ENCODE results near the gene STXBP6.

The STXBP6 gene

DNA sequence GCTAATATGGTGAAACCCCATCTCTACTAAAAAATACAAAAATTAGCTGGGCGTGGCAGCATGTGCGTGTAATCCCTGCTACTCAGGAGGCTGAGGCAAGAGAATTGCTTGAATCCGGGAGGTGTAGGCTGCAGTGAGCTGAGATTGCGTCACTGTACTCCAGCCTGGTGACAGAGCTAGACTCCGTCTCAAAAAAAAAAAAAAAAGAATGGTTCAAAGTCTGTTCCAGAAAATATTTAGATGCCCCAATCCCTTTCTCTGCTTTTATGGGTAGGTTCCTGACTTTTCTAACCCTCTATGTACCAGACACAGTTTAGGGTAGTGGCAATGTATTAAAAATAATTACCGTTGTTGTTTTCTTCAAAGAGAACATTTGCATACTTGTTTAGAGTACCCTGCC, 161.4 kb downstream of the STXBP6 start:
- no peaks in the 10 kb centered on the region for H3F3A ChIP-seq (ENCODE audit: control insufficient read depth, insufficient read depth)
- no peak overlapping the region for H3K4me2 ChIP-seq (ENCODE audit: low read length)
- no peaks in the 10 kb centered on the region for H3K36me3 ChIP-seq (ENCODE audit: control insufficient read depth, low read length)
- H3K4me1 ChIP-seq (ENCODE audit: control insufficient read depth, low read length), result no peaks in the 10 kb centered on the region
- no peak overlapping the region for H3K27ac ChIP-seq (ENCODE audit: low read depth, low read length)
- no peaks in the 10 kb centered on the region; the same call in 1 of the 2 replicates for H3K9me2 ChIP-seq (replicated peaks; ENCODE audit: control insufficient read depth, low read length)
- no peaks in the 10 kb centered on the region for H3K27me3 ChIP-seq (ENCODE audit: control insufficient read depth, low read length)
- TF ChIP-seq, protein P1, sequence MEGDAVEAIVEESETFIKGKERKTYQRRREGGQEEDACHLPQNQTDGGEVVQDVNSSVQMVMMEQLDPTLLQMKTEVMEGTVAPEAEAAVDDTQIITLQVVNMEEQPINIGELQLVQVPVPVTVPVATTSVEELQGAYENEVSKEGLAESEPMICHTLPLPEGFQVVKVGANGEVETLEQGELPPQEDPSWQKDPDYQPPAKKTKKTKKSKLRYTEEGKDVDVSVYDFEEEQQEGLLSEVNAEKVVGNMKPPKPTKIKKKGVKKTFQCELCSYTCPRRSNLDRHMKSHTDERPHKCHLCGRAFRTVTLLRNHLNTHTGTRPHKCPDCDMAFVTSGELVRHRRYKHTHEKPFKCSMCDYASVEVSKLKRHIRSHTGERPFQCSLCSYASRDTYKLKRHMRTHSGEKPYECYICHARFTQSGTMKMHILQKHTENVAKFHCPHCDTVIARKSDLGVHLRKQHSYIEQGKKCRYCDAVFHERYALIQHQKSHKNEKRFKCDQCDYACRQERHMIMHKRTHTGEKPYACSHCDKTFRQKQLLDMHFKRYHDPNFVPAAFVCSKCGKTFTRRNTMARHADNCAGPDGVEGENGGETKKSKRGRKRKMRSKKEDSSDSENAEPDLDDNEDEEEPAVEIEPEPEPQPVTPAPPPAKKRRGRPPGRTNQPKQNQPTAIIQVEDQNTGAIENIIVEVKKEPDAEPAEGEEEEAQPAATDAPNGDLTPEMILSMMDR (IDR thresholded peaks at IDR 0.05; ENCODE audit: low read depth, low read length, poor library complexity, severe bottlenecking), result no peak
- no peak for TF ChIP-seq EZH2phosphoT487 (IDR thresholded peaks at IDR 0.05; ENCODE audit: borderline replicate concordance, low read length)
- no peak overlapping the region for H3K4me3 ChIP-seq (ENCODE audit: low read length)
- no peaks in the 10 kb centered on the region; the same call in 1 of the 2 replicates for H3K9me3 ChIP-seq (ENCODE audit: control insufficient read depth, insufficient read depth, low read length)
- H3K79me2 ChIP-seq (ENCODE audit: control insufficient read depth, low read length), result no peaks in the 10 kb centered on the region
- no peaks in the 10 kb centered on the region for H4K20me1 ChIP-seq (ENCODE audit: control insufficient read depth, insufficient read depth, low read depth, low read length)

- Histone ChIP-seq H3K79me2 (ENCODE audit: control insufficient read depth, low read length) (no peaks in the 10 kb centered on the region), H3K4me1 (ENCODE audit: control insufficient read depth, low read length) (no peaks in the 10 kb centered on the region), H4K20me1 (ENCODE audit: control insufficient read depth, insufficient read depth, low read depth, low read length) (no peaks in the 10 kb centered on the region), H3K9me2 (replicated peaks; ENCODE audit: control insufficient read depth, low read length) (no peaks in the 10 kb centered on the region; the same call in 1 of the 2 replicates), H3K9me3 (ENCODE audit: control insufficient read depth, insufficient read depth, low read length) (no peaks in the 10 kb centered on the region; the same call in 1 of the 2 replicates), H3K4me3 (ENCODE audit: low read length) (no peak overlapping the region), H3K4me2 (ENCODE audit: low read length) (no peak overlapping the region), H3K36me3 (ENCODE audit: control insufficient read depth, low read length) (no peaks in the 10 kb centered on the region), H3F3A (ENCODE audit: control insufficient read depth, insufficient read depth) (no peaks in the 10 kb centered on the region), H3K27me3 (ENCODE audit: control insufficient read depth, low read length) (no peaks in the 10 kb centered on the region), H3K27ac (ENCODE audit: low read depth, low read length) (no peak overlapping the region)
- TF ChIP-seq, protein P1 (IDR thresholded peaks at IDR 0.05; ENCODE audit: low read depth, low read length, poor library complexity, severe bottlenecking), result no peak
- TF ChIP-seq EZH2phosphoT487 (IDR thresholded peaks at IDR 0.05; ENCODE audit: borderline replicate concordance, low read length), result no peak
Observed at GRCh38 chr14:24887623-24888304, 162.2 kb downstream of the STXBP6 start.

DNA sequence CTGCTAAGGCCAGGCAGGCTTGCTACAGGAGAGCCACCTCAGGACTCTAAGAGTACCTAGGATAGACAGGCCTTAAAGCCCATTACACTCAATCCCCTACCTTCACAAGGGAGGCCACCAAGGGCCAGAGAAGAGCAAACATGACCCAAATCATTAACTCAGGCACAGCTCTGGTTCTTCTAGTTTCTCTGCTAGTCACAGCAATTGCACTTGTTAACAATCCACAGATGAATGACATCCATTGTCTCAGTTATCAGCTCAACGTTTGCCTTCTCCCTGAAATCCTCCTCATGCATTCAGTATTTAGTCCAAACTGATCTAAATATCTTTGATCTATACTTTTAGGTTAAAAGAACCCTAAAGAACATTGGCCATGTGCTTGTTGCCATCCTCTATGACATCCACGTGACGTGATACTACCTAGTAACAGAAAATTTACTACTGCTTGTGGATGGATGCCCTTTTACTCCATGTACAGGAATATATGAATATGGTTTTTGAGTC, 164.5 kb downstream of the STXBP6 start:
- no peaks in the 10 kb centered on the region for H4K20me1 ChIP-seq (ENCODE audit: control insufficient read depth, insufficient read depth, low read depth, low read length)
- H3K4me3 ChIP-seq (ENCODE audit: low read length), result no peak overlapping the region
- no peaks in the 10 kb centered on the region; the same call in 1 of the 2 replicates for H3K9me2 ChIP-seq (replicated peaks; ENCODE audit: control insufficient read depth, low read length)
- no peaks in the 10 kb centered on the region for H3F3A ChIP-seq (ENCODE audit: control insufficient read depth, insufficient read depth)
- TF ChIP-seq, protein P1 (IDR thresholded peaks at IDR 0.05; ENCODE audit: low read depth, low read length, poor library complexity, severe bottlenecking), result no peak
- TF ChIP-seq EZH2phosphoT487 (IDR thresholded peaks at IDR 0.05; ENCODE audit: borderline replicate concordance, low read length), result no peak
- H3K36me3 ChIP-seq (ENCODE audit: control insufficient read depth, low read length), result no peaks in the 10 kb centered on the region
- no peak overlapping the region for H3K4me2 ChIP-seq (ENCODE audit: low read length)
- H3K9me3 ChIP-seq (ENCODE audit: control insufficient read depth, insufficient read depth, low read length), result no peaks in the 10 kb centered on the region; the same call in 1 of the 2 replicates
- no peaks in the 10 kb centered on the region for H3K79me2 ChIP-seq (ENCODE audit: control insufficient read depth, low read length)
- H3K4me1 ChIP-seq (ENCODE audit: control insufficient read depth, low read length), result no peaks in the 10 kb centered on the region
- no peak overlapping the region for H3K27ac ChIP-seq (ENCODE audit: low read depth, low read length)
- no peaks in the 10 kb centered on the region for H3K27me3 ChIP-seq (ENCODE audit: control insufficient read depth, low read length)
